BLaER1 (cell line): ENCODE results near the gene RAD23A.

Source experiments
- H3K27ac ChIP-seq: shearing (Covaris generic); formaldehyde crosslinking; 2 replicates; pipeline ENCODE4 v1.8.1; 2022
- H3K27me3 ChIP-seq: shearing (Covaris generic); formaldehyde crosslinking; 2 replicates; pipeline ENCODE4 v1.8.1; 2022
- H3K36me3 ChIP-seq: shearing (Covaris generic); formaldehyde crosslinking; 2 replicates; pipeline ENCODE4 v1.8.1; 2022
- H3K4me1 ChIP-seq: shearing (Covaris generic); formaldehyde crosslinking; 2 replicates; pipeline ENCODE4 v1.8.1; 2022
- H3K4me2 ChIP-seq: shearing (Covaris generic); formaldehyde crosslinking; 2 replicates; pipeline ENCODE4 v1.8.1; 2022
- H3K4me3 ChIP-seq: shearing (Covaris generic); formaldehyde crosslinking; 2 replicates; pipeline ENCODE4 v1.8.1; 2022
- H3K9ac ChIP-seq: shearing (Covaris generic); formaldehyde crosslinking; 2 replicates; pipeline ENCODE4 v1.8.1; 2022
- H3K9me3 ChIP-seq: shearing (Covaris generic); formaldehyde crosslinking; 2 replicates; pipeline ENCODE4 v1.8.1; 2022
- H4K20me1 ChIP-seq: shearing (Covaris generic); formaldehyde crosslinking; 2 replicates; pipeline ENCODE4 v1.8.1; 2022
- Cebpa-rat ChIP-seq: shearing (Covaris generic); IDR thresholded peaks from 2 replicates; pipeline ENCODE4 v1.8.1; 2022

RAD23A gene

DNA sequence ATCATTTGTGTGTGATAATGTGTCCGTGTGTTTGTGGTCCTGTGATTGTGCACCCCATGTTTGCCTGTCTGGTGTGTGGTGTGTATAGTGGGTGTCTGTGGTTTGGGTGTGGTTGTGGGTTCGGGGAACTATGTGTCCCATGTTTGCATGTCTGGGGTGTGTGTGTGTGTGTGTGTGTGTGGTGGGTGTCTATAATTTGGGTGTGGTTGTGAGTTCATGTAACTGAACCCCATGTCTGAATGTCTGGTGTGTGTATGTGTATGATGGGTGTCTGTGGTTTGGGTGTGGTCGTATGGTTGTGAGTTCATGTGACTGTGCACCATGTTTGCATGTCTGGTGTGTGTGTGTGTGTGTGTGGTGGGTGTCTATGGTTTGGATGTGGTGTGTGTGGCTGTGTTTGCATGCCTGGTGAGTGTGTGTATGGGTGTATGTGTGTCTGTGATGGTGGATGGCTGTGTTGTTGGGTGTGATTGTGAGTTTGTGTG is 38.5 kb downstream of the RAD23A start:
- Histone ChIP-seq H3K27ac (peak overlapping the region; percentile 63; the same call in 1 of the 2 replicates), H3K4me2 (peak overlapping the region; percentile 90), H3K9ac (peak overlapping the region; percentile 59; the same call in 1 of the 2 replicates), H3K4me3 (peak overlapping the region; percentile 41), H3K9me3 (peaks cover under 1% of the 10 kb centered on the region; the same call in 1 of the 2 replicates), H4K20me1 (no peaks in the 10 kb centered on the region), H3K36me3 (no peaks in the 10 kb centered on the region), H3K4me1 (peaks cover 70% of the 10 kb centered on the region), H3K27me3 (no peaks in the 10 kb centered on the region)
- TF ChIP-seq Cebpa-rat, result no peak

DNA sequence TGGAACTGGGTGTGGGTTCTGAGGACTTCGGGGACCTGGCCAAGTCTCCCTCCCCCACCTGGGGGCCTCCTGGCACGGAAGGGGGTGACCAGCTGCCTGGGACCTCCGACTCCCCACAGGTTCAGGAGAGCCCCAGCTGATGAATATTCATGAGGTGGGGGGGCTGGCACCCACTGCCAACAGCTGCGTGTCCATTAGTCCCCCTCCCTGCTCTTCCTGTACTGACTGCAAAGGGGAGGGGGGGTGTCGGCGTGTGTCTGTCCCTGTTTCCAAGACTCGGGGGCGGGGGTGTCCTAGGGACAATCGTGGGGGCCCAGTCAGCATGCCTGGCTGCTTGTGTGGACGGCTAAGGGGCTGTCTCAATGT is 39.0 kb downstream of the RAD23A start:
- H3K27ac ChIP-seq, result peak overlapping the region; percentile 63; the same call in 1 of the 2 replicates

DNA sequence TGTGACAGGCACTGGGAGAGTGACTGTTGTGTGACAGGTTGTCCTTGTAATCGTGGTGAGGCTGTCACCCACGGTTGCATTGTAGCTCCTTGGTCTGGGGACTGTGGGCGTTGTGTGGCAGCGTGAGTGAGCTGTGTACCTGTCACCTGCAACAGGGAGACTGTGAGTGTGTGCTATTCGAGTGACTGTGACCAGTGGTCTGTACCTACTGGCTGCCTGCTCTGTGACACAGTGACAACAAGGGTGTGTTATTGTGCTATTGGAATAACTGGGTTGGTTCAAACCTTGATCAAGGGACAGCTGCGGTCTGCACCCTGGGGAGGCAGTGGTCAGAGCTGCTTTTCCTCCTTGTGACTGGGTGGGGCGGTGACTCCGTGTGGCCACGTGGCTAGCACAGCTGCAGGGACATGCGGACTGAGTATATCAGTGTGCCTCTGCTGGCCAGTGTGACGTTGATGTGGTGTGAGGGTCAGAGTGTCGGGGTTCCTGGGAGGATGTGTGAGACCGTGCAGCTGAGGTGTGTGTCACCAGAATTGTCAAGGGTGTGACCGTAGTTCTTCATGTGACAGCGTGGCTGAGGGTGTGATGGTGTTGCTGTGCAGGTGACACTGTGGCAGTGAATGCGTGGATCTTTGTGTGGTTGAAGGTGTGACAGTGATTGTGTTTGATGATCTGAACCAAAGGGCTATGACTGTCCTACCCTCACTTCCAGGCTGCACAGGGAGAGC is 39.6 kb downstream of the RAD23A start:
- Histone ChIP-seq H3K27ac (peak overlapping the region; percentile 63), H3K9ac (peak overlapping the region; percentile 59; the same call in 1 of the 2 replicates), H3K4me1 (peaks cover 69% of the 10 kb centered on the region), H3K4me2 (peak overlapping the region; percentile 90), H3K9me3 (peaks cover 3% of the 10 kb centered on the region; the same call in 1 of the 2 replicates), H3K4me3 (peak overlapping the region; percentile 41), H3K27me3 (no peaks in the 10 kb centered on the region), H3K36me3 (no peaks in the 10 kb centered on the region), H4K20me1 (no peaks in the 10 kb centered on the region)
- TF ChIP-seq Cebpa-rat, result no peak

More for the DNA sequence above, 39.0 kb downstream of the RAD23A start:
- no peak for TF ChIP-seq Cebpa-rat
- H3K9ac ChIP-seq, result peak overlapping the region; percentile 59; the same call in 1 of the 2 replicates
- H4K20me1 ChIP-seq, result no peaks in the 10 kb centered on the region
- peak overlapping the region; percentile 41 for H3K4me3 ChIP-seq
- H3K4me2 ChIP-seq, result peak overlapping the region; percentile 90
- no peaks in the 10 kb centered on the region for H3K27me3 ChIP-seq
- H3K4me1 ChIP-seq, result peaks cover 71% of the 10 kb centered on the region
- H3K9me3 ChIP-seq, result peaks cover 3% of the 10 kb centered on the region; the same call in 1 of the 2 replicates
- H3K36me3 ChIP-seq, result no peaks in the 10 kb centered on the region

DNA sequence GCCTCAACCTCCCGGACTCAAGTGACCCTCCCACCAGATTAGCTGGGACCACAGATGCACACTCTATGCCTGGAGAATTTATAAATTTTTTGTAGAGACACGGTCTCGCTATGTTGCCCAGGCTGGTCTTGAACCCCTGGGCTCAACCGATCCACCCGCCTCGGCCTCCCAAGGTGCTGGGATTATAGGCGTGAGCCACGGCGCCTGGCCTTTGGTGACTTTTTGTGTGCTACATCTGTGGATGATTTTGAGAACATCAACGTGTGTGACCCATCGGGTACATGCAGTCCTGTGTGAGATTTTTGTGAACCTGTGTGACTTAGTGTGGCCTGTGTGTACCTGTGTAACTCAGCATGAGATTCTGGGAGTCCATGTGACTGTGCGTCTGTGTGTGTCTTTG is 41.1 kb downstream of the RAD23A start:
- Histone ChIP-seq H3K4me2 (peak overlapping the region; percentile 90), H3K9me3 (peaks cover 3% of the 10 kb centered on the region; the same call in 1 of the 2 replicates), H3K4me3 (no peak overlapping the region), H3K27me3 (no peaks in the 10 kb centered on the region), H3K4me1 (peaks cover 73% of the 10 kb centered on the region), H3K36me3 (no peaks in the 10 kb centered on the region), H3K9ac (no peak overlapping the region), H3K27ac (peak overlapping the region; percentile 48; the same call in 1 of the 2 replicates), H4K20me1 (no peaks in the 10 kb centered on the region)
- no peak for TF ChIP-seq Cebpa-rat

DNA sequence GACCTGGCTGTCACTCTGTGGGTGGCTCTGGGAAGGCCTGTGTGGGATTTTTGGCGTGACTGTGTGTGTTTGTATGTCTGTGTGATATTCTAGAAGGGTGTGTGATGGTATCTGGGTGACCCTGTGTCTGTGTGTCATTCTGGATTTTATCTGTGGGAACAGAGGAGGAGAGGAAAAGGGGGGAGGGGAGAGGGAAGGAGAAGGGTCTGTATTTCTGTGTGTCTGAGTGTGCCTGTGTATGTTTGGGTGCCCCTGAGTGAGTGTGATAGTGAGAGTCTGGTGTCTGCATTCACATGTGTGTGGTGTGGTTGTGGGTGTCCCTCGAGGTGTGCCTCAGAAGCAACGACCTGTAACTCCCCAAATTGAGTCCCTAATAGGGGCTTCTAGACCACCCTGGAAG is 41.5 kb downstream of the RAD23A start:
- H3K4me1 ChIP-seq, result peaks cover 74% of the 10 kb centered on the region
- H3K9ac ChIP-seq, result no peak overlapping the region; the same call in 1 of the 2 replicates
- no peaks in the 10 kb centered on the region for H3K27me3 ChIP-seq
- no peak for TF ChIP-seq Cebpa-rat
- H3K27ac ChIP-seq, result peak overlapping the region; percentile 48
- peak overlapping the region; percentile 90 for H3K4me2 ChIP-seq
- no peak overlapping the region for H3K4me3 ChIP-seq
- H3K36me3 ChIP-seq, result no peaks in the 10 kb centered on the region
- peaks cover 3% of the 10 kb centered on the region; the same call in 1 of the 2 replicates for H3K9me3 ChIP-seq
- H4K20me1 ChIP-seq, result no peaks in the 10 kb centered on the region

DNA sequence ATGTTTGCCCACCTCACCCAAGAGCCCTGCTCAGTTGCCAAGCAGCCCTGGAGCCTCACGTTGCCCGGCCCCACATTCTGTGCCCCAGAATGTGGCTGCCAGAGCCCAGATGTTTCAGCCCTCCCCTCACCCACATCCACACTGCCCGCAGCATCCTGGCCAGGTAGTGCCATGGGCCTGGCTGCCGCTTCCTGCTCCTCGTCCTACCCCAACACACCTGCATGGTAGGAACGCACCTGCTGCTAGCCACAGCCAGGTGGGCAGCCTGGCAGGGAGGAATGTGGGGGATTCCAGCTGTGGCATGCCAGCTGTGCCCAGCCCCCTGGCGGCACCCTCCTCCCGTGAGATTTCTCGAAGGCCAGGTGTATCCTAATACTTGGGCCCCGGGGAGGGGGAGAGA is 42.1 kb downstream of the RAD23A start:
- TF ChIP-seq Cebpa-rat, result no peak
- H3K4me2 ChIP-seq, result peak overlapping the region; percentile 90
- no peaks in the 10 kb centered on the region for H3K36me3 ChIP-seq
- H3K9me3 ChIP-seq, result peaks cover 3% of the 10 kb centered on the region; the same call in 1 of the 2 replicates
- no peaks in the 10 kb centered on the region for H3K27me3 ChIP-seq
- no peaks in the 10 kb centered on the region for H4K20me1 ChIP-seq
- peak overlapping the region; percentile 48 for H3K27ac ChIP-seq
- no peak overlapping the region for H3K9ac ChIP-seq
- H3K4me3 ChIP-seq, result no peak overlapping the region
- peaks cover 72% of the 10 kb centered on the region for H3K4me1 ChIP-seq

DNA sequence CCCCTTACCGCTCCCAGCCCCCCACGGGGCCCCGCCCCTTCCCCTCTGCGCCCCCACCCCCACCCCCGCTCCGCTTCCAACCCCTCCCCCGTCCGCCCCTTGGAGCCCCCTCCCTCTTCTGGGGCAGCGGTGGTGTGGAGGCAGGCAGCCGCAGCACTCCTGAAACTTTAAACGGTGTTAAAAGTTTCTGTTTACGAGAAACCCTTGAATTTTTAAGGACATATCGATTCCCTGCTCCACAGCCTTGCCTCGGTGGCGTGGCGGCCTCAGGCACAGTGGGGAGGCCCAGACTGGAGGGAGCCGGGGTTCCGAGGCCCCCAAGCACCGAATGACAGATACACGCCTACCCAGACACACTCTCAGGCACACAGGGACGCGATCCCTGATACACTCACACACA is 44.8 kb downstream of the RAD23A start:
- no peak overlapping the region for H3K4me2 ChIP-seq
- no peak overlapping the region for H3K9ac ChIP-seq
- H4K20me1 ChIP-seq, result no peaks in the 10 kb centered on the region
- TF ChIP-seq Cebpa-rat, result no peak
- H3K27ac ChIP-seq, result no peak overlapping the region
- no peak overlapping the region for H3K4me3 ChIP-seq
- H3K36me3 ChIP-seq, result no peaks in the 10 kb centered on the region
- peaks cover 64% of the 10 kb centered on the region for H3K4me1 ChIP-seq
- no peaks in the 10 kb centered on the region for H3K27me3 ChIP-seq
- peaks cover 3% of the 10 kb centered on the region; the same call in 1 of the 2 replicates for H3K9me3 ChIP-seq

DNA sequence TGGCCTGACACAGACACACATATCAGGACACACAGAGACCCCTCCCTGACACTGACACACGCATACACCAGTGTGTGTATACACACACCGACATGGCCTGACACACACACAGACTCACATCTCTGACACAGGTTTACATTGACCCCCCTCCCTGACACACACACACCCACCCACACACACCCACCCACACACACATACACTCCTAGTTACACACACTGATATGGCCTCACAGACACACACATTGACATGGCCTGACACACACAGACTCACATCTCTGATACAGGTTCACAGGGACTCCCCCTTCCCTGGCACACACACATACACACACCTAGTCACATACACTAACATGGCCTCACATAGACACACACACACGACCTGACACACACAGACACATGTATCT is 45.2 kb downstream of the RAD23A start:
- peaks cover 3% of the 10 kb centered on the region; the same call in 1 of the 2 replicates for H3K9me3 ChIP-seq
- peaks cover 2% of the 10 kb centered on the region; the same call in 1 of the 2 replicates for H3K27me3 ChIP-seq
- no peak overlapping the region for H3K27ac ChIP-seq
- H3K4me3 ChIP-seq, result no peak overlapping the region
- H3K9ac ChIP-seq, result no peak overlapping the region
- no peak for TF ChIP-seq Cebpa-rat
- H4K20me1 ChIP-seq, result no peaks in the 10 kb centered on the region
- peak overlapping the region; percentile 30 for H3K4me2 ChIP-seq
- no peaks in the 10 kb centered on the region for H3K36me3 ChIP-seq
- H3K4me1 ChIP-seq, result peaks cover 59% of the 10 kb centered on the region

DNA sequence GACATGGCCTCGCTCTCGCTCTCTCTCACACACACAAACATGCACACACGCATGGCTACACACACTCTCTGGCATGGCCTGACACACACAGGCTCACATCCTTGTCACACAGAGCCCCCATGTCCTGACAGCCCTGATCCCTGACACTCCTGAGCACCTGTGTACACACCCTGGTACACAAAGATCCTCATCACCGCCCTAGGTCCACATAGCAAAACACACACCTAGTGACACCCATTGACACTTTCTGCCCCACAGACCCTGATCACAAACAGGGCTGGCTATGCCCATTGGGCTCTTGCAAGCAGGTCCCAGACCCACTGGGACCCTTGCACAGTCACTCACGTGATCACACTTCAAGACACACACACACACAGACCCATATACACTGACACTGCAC is 45.6 kb downstream of the RAD23A start:
- no peak overlapping the region for H3K9ac ChIP-seq
- peaks cover 3% of the 10 kb centered on the region; the same call in 1 of the 2 replicates for H3K9me3 ChIP-seq
- peaks cover 55% of the 10 kb centered on the region for H3K4me1 ChIP-seq
- H3K4me2 ChIP-seq, result peak overlapping the region; percentile 30
- H3K27ac ChIP-seq, result no peak overlapping the region
- no peak overlapping the region for H3K4me3 ChIP-seq
- no peaks in the 10 kb centered on the region for H4K20me1 ChIP-seq
- TF ChIP-seq Cebpa-rat, result no peak
- no peaks in the 10 kb centered on the region for H3K36me3 ChIP-seq
- peaks cover 5% of the 10 kb centered on the region; the same call in 1 of the 2 replicates for H3K27me3 ChIP-seq

DNA sequence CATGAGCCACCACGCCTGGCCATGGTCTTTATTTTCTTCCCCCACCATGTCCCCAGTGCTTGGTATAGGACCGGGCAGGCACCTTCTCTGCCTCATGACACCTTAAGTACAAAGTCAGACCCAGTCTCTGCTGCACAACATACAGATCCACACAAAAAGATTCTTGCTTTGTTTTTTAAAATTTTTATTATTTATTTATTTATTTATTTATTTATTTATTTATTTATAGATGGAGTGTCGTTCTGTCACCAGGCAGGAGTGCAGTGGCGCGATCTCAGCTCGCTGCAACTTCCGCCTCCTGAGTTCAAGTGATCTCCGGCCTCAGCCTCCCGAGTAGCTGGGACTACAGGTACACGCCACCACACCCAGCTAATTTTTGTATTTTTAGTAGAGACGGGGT is 47.1 kb downstream of the RAD23A start:
- Histone ChIP-seq H4K20me1 (peaks cover 13% of the 10 kb centered on the region), H3K9ac (no peak overlapping the region), H3K4me2 (no peak overlapping the region), H3K4me3 (no peak overlapping the region), H3K27ac (no peak overlapping the region), H3K36me3 (no peaks in the 10 kb centered on the region), H3K4me1 (peaks cover 55% of the 10 kb centered on the region), H3K9me3 (peaks cover 3% of the 10 kb centered on the region; the same call in 1 of the 2 replicates), H3K27me3 (peaks cover 5% of the 10 kb centered on the region; the same call in 1 of the 2 replicates)
- no peak for TF ChIP-seq Cebpa-rat
